HL-60/S4 treated with phorbol 12-myristate 13-acetate at 8.2 ng/mL for 4 days and 3 days (cell line): Measurements from ENCODE around the gene PDCD6IP.
"Not testable (repeated sequence)": the region's sequence is repeated elsewhere in the genome, so short reads cannot be mapped to it uniquely, and the experiment has no call there.

ENCODE experiments used
- in situ Hi-C: fragments of 300-500 bp; cut with MboI; formaldehyde crosslinking; loops from 2 replicates; pipeline ENCODE4 v1.15.0; 2022; ENCODE audit warnings: low sequenced_read_pairs

PDCD6IP gene

DNA sequence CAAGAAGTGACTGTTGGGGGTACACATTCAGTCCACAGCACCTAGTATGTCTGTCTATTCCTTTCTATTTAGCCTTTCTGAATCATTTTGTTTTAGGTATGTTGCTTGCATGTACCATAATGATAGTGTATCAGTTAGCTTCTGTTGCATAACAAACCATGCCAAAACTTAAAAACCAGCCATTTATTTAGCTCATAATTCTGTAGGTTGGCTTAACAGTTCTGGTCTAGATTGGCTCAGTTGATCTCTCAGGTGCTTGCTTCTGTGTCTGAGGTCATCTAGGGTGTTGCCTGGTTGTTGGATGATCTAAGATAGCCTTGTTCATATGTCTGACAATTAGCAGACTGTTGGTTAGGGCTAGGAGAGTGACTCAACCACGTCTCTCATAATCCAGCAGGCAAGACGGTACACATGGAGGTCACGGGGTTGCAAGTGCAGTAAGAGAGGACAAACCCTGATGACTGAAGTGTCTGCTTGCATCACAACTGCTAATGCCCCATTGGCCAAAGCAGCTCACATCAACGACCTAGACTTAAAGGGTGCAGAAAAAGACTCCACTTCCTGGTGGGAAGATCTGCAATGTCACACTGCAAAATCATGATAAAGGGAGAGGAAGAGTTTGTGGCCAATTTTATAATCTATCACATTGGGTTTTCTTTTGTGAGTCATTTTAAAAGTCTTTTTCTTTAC is 6.8 kb upstream of the PDCD6IP start:
- in situ Hi-C loops = loop anchor here (25.0 kb wide), 1 partner anchor 154 kb away; no protein-coding TSS in a partner anchor

DNA sequence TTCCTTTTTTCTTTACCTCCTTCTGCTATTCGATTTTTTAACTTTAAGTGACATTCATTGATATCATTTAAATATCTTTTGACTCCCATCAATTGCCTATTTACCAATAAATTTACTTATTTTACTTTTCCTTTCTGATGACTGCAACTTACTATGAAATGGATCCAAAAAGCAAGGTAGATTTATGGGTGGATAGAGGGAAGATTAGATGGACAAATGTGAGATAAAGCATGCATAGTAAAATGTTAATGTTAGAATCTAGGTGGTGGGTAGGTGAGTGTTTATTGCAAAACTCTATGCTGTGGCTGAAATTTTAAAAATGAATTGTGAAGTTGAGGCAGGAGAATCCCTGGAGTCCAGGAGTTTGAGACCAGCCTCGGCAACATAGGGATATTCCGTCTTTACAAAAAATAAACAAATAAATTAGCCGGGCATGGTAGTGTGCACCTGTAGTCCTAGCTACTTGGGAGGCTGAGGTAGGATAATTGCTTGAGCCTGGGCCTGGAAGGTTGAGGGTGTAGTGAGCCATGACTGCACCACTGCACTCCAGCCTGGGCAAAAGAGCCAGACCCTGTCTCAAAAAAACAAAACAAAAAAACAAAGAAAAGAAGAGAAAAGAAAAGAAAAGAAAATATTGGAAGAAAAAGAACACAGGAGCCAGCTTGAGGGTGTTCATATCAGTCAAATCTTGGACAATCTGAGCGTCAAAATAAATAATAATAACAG is 6.1 kb upstream of the PDCD6IP start:
- in situ Hi-C loops = loop anchor here (25.0 kb wide), 1 partner anchor 155 kb away; no protein-coding TSS in a partner anchor

DNA sequence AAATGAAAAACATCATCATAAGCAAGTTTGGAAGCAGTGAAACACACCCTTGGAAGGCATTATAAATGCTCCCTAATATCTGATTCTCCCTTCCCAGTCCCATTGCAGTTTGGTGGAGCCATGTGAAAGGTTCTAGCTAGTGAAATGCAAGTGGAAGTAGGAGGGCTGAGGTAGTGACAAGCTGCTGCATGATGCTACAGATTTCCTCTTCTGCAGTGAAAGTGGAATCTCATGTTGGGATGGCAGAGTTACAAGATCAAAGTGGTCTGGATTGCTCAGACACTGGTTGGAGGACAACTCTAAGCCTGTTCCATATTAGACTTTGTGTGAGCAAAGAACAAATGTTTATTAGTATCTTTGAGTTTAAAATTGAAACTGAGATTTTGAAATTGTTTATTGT is 3.3 kb upstream of the PDCD6IP start:
- in situ Hi-C loops = loop anchor here (25.0 kb wide), 1 partner anchor 158 kb away; no protein-coding TSS in a partner anchor

GRCh38 chr3:33795856-33796536 is 2.4 kb upstream of the PDCD6IP start:
- in situ Hi-C loops = loop anchor here (25.0 kb wide), 1 partner anchor 159 kb away; no protein-coding TSS in a partner anchor

- in situ Hi-C loops = loop anchor here (25.0 kb wide), 1 partner anchor 161 kb away; no protein-coding TSS in a partner anchor
Observed at GRCh38 chr3:33798113-33798417, 365 bp upstream of the PDCD6IP start.

- in situ Hi-C loops = loop anchor here (25.0 kb wide), 1 partner anchor 162 kb away; no protein-coding TSS in a partner anchor
Observed at GRCh38 chr3:33799202-33799551, 747 bp downstream of the PDCD6IP start.

DNA sequence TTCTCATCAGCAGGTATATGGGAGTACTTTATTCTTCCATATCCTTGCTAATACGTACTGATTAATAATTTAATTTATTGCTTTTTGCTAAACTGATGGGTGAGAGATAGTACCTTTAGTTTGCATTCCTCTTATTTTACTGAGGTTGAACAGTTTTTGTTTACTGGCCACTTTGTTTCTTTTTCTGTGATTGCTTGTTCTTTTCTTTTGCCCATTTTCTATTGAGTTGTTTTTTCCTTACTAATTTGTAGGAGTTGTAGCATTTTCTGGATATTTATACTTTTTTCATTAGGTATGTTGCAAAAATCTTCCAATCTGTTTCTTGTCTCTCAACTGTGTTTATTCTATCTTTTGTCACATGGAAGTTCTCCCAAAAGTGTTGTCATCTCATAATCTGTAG is 4.8 kb downstream of the PDCD6IP start:
- in situ Hi-C loops = no loop called here

DNA sequence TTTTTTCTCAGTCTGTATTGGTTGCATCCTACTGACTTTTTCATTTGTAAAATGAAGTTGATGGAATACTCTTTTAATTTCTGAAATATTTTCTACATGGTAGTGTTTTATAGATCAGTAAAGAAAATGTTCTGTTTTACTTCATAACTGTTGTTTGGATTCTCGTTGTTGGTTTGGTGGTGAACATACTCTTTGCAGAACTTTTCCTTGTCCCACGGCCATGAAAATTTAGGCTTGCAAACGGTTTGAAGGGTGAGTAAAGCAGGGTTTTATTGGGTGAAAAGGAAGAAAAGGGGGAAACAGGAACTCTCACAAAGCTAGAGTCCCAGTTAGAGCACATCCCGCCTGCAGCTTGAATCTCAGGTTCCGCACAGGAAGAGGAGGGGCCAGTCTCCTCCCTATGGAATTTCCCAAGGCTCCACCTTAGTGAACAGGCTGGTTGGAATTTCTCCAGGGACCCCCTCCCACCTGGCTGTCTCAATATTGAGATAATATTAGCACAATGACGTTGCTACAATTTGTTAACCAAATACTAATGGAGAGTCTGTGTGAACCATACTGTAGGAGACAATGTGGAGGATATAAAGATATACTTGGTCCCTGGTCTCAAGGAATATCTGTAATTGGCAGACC is 5.6 kb downstream of the PDCD6IP start:
- in situ Hi-C loops = no loop called here

DNA sequence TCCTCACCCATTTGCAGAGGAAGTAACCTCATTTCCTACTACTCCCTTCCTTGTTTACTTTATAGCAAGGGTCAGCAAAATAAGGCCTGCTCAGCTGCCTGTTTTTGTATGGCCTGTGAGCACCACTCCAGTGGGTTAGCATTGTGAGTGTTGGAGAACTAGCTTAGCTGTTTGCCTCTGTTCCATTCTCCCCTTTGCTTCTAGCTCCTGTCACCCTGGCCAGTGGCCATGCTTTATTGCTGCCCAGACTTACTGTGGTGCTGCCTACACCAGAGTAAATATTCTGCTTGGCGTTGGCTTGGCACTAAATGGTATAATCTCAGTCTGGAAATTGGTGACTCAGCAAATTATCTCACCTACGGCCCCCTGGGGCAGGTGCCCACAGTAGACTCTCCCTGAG is 8.8 kb downstream of the PDCD6IP start:
- in situ Hi-C loops = no loop called here

DNA sequence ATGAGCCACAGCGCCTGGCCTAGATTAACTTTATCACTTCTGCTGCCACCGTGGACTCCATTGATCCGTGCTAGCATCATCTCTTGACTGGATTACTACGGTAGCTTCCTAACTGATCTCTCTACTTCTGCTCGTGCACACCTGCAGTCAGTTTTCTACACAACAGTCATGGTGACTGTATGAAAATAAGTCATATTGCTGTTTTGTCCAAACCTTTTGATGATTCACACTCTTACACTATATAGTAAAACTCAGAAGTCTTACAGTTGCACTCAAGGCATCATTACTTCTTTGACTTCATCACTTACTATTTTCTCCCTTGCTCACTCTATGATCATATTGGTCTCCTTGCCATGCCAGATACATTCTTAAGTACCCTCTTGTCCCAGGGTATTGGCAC is 10.1 kb downstream of the PDCD6IP start:
- in situ Hi-C loops = no loop called here

GRCh38 chr3:33810545-33810944 is 12.1 kb downstream of the PDCD6IP start:
- in situ Hi-C loops = no loop called here

DNA sequence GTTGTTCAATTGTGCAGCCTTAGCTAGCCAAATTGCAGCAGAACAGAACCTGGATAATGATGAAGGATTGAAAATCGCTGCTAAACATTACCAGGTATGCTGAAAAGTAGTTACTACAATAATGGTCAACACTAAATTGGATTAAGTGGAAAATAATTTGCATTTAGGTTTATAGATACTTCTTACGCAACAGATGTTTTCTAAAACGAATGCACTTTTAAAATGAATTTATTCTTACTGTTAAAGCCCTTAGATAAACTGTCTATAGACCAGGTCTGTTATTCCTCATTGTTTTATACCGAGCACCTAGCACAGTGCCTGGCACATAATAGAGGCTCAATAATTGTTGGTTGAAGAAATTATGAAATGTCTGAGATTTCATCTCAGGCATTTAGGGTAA is 23.6 kb downstream of the PDCD6IP start:
- in situ Hi-C loops = no loop called here

GRCh38 chr3:33823821-33824220 is 25.4 kb downstream of the PDCD6IP start:
- in situ Hi-C loops = no loop called here

DNA sequence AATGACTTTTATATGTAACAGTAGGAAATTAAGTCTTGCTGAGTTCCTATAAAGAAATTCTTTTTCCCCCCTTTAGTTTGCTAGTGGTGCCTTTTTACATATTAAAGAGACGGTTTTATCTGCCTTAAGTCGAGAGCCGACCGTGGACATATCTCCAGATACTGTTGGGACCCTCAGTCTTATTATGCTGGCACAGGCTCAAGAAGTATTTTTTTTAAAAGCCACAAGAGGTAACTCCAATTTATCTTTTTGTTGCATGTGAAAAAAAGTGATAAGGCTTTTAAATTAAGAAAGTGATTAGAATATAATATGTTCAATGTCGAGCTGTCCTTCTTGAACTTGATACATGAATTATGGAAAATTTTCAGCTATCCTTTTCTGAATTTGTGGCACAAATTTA is 26.7 kb downstream of the PDCD6IP start:
- in situ Hi-C loops = no loop called here

DNA sequence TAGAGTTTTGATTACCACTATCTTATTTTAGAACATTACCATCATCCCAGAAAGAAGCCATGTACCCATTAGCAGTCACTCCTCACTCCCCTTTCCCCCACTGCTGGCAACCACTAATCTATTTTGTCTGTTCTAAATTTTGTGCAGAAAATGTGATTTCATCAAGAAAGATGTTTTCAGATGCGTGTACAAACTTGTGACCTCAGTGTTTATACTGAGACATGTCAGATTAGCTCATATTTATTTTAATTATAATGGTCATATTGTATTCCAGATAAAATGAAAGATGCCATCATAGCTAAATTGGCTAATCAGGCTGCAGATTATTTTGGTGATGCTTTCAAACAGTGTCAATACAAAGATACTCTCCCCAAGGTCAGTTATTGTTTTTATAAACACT is 27.8 kb downstream of the PDCD6IP start:
- in situ Hi-C loops = no loop called here

GRCh38 chr3:33826688-33827087 is 28.3 kb downstream of the PDCD6IP start:
- in situ Hi-C loops = no loop called here

- in situ Hi-C loops = no loop called here
Observed at GRCh38 chr3:33829720-33830119, 31.3 kb downstream of the PDCD6IP start.

DNA sequence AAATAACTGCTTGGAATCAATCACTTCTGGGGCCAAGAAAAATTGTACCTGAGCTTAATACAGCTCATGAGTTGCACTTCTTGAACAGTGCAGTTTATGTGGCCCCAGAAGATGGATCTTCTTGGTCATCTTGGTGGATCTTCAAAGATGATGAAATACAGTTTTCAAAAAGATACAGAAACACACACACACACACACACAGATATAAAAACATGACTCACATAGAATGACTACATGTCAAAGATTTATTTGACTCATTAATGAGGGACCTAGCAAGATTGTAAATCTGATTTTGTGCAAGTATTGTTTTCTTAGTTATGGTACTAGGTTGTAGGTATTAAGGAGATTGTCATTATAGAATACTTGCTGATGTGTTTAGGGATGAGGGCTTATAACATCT is 32.6 kb downstream of the PDCD6IP start:
- in situ Hi-C loops = no loop called here

GRCh38 chr3:33833408-33834095 is 35.1 kb downstream of the PDCD6IP start:
- in situ Hi-C loops = no loop called here

DNA sequence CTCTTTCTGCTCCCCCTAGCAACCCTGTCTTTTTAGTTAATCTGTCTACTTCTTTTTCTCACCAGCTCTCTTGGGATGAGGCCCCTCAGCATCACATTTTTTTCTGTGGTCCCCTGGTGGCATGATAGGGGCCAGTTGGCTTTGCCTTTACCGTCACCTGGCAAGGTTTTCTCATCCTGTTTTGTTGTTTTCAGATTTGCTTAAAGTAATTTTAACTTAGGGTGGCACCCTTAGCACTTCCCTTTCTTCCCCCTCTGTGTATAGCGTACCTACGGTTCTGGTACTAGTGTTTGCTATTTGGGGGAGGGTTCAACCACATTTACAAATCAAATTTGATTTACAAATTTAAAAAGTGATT is 35.6 kb downstream of the PDCD6IP start:
- in situ Hi-C loops = no loop called here

GRCh38 chr3:33837182-33837581 is 38.8 kb downstream of the PDCD6IP start:
- in situ Hi-C loops = not testable (repeated sequence)
